Neural cell (in vitro differentiated cells): Measurements from ENCODE around the gene MED8. TPM values are rescaled to one million over a fixed set of nuclear protein-coding genes. Genes with fewer than 3 reads are reported as not detected.

Source experiments
- H2AFZ ChIP-seq: fragments of 200-600, 300-800 bp; sonication (generic), shearing (Covaris generic); 2 replicates; pipeline ENCODE4 v1.6.0; 2014; ENCODE audit warnings: low read depth, mild to moderate bottlenecking, antibody characterized with exemption, low read length, moderate library complexity
- H3F3A ChIP-seq: fragments of 200-600 bp; shearing (Covaris generic); 2 replicates; pipeline ENCODE4 v1.6.1; 2016; ENCODE audit warnings: mild to moderate bottlenecking, moderate library complexity, mixed read lengths, antibody characterized with exemption, low read length; ENCODE audit not compliant: insufficient read depth, poor library complexity, severe bottlenecking
- H3K27ac ChIP-seq: fragments of 200-600, 300-800 bp; sonication (generic), shearing (Covaris generic); 2 replicates; pipeline ENCODE4 v1.5.1; 2014; ENCODE audit warnings: mild to moderate bottlenecking, low read length, moderate library complexity
- H3K27me3 ChIP-seq: fragments of 300-800, 200-600 bp; sonication (generic), shearing (Covaris generic); 2 replicates; pipeline ENCODE4 v1.6.0; 2014; ENCODE audit warnings: mild to moderate bottlenecking, low read depth, low read length, moderate library complexity; ENCODE audit not compliant: insufficient read depth
- H3K36me3 ChIP-seq: fragments of 300-800, 200-600 bp; sonication (generic), shearing (Covaris generic); 2 replicates; pipeline ENCODE4 v1.5.1; 2014; ENCODE audit warnings: mild to moderate bottlenecking, antibody characterized with exemption, low read length, moderate library complexity; ENCODE audit not compliant: insufficient read depth
- H3K4me2 ChIP-seq: fragments of 300-800, 200-600 bp; sonication (generic), shearing (Covaris generic); 2 replicates; pipeline ENCODE4 v1.6.0; 2014; ENCODE audit warnings: mild to moderate bottlenecking, low read length
- H3K4me3 ChIP-seq: fragments of 300-800, 200-600 bp; sonication (generic), shearing (Covaris generic); 2 replicates; pipeline ENCODE4 v1.5.1; 2014; ENCODE audit warnings: mild to moderate bottlenecking, low read length, moderate library complexity
- H3K79me2 ChIP-seq: fragments of 200-600 bp; shearing (Covaris generic); replicated peaks from 2 replicates; pipeline ENCODE4 v1.6.0; 2014; ENCODE audit warnings: mild to moderate bottlenecking, low read length, moderate library complexity; ENCODE audit not compliant: insufficient read depth
- H3K9ac ChIP-seq: fragments of 300-800, 200-600 bp; sonication (generic), shearing (Covaris generic); 2 replicates; pipeline ENCODE4 v1.6.1; 2016; ENCODE audit warnings: mild to moderate bottlenecking, low read length, mixed read lengths
- H3K9me2 ChIP-seq: fragments of 200-600 bp; shearing (Covaris generic); 2 replicates; pipeline ENCODE4 v1.6.1; 2016; ENCODE audit warnings: mild to moderate bottlenecking, low read length, mixed read lengths; ENCODE audit not compliant: insufficient read depth
- H3K9me3 ChIP-seq: fragments of 200-600, 300-800 bp; sonication (generic), shearing (Covaris generic); 2 replicates; pipeline ENCODE4 v1.6.1; 2016; ENCODE audit warnings: mild to moderate bottlenecking, mixed run types, low read length, moderate library complexity, mixed read lengths
- H4K20me1 ChIP-seq: fragments of 200-600 bp; shearing (Covaris generic); 2 replicates; pipeline ENCODE4 v1.6.1; 2016; ENCODE audit warnings: mild to moderate bottlenecking, mixed run types; ENCODE audit not compliant: insufficient read depth
- CTCF ChIP-seq: fragments of 450-650 bp; IDR thresholded peaks from 2 replicates; pipeline ENCODE4 v1.5.1; 2014; ENCODE audit warnings: antibody characterized with exemption, mild to moderate bottlenecking, moderate library complexity; ENCODE audit not compliant: poor library complexity, severe bottlenecking
- EP300 ChIP-seq: fragments of 450-650 bp; conservative IDR thresholded peaks from 2 replicates; pipeline ENCODE4 v1.6.1; 2014; ENCODE audit warnings: antibody characterized with exemption, mild to moderate bottlenecking, moderate library complexity; ENCODE audit not compliant: poor library complexity, severe bottlenecking
- EZH2 ChIP-seq: fragments of 200-600, 300-800 bp; shearing (Covaris generic), sonication (generic); IDR thresholded peaks from 2 replicates; pipeline ENCODE4 v1.6.1; 2014; ENCODE audit warnings: antibody characterized with exemption, low read length, borderline replicate concordance, mild to moderate bottlenecking; ENCODE audit not compliant: insufficient read depth, poor library complexity, severe bottlenecking
- MXI1 ChIP-seq: fragments of 450-650 bp; conservative IDR thresholded peaks from 2 replicates; pipeline ENCODE4 v1.6.1; 2014; ENCODE audit warnings: antibody characterized with exemption, mild to moderate bottlenecking; ENCODE audit not compliant: poor library complexity, severe bottlenecking
- POLR2AphosphoS5 ChIP-seq: IDR thresholded peaks from 2 replicates; pipeline ENCODE4 v1.6.1; 2012
- RAD21 ChIP-seq: fragments of 450-650 bp; conservative IDR thresholded peaks from 2 replicates; pipeline ENCODE4 v1.6.1; 2014; ENCODE audit warnings: antibody characterized with exemption, mild to moderate bottlenecking, moderate library complexity
- REST ChIP-seq: IDR thresholded peaks from 2 replicates; pipeline ENCODE4 v1.6.1; 2012; ENCODE audit warnings: borderline replicate concordance
- SMC3 ChIP-seq: fragments of 450-650 bp; conservative IDR thresholded peaks from 2 replicates; pipeline ENCODE4 v1.6.1; 2014; ENCODE audit warnings: antibody characterized with exemption, mild to moderate bottlenecking, moderate library complexity; ENCODE audit not compliant: poor library complexity
- TAF1 ChIP-seq: IDR thresholded peaks from 2 replicates; pipeline ENCODE4 v1.6.1; 2012; ENCODE audit warnings: low read depth
- polyA plus RNA-seq: library from polyadenylated mRNA; depleted of rRNA; stranded (reverse); fragments of >200 nt; gene quantifications from 2 replicates; pipeline ENCODE4 v1.2.3, GENCODE V29; 2014

The MED8 gene
- polyA plus RNA-seq, 1 donor from 2014 or later = 59.2 TPM

- no peaks in the 10 kb centered on the region for H3F3A ChIP-seq
- no peak overlapping the region for H3K4me3 ChIP-seq
- H3K9me2 ChIP-seq = no peaks in the 10 kb centered on the region
- H3K27me3 ChIP-seq = peaks cover 11% of the 10 kb centered on the region
- H3K36me3 ChIP-seq = no peaks in the 10 kb centered on the region
- H4K20me1 ChIP-seq = no peaks in the 10 kb centered on the region
- H3K9me3 ChIP-seq = no peaks in the 10 kb centered on the region
- no peak overlapping the region for H3K27ac ChIP-seq
- H3K4me2 ChIP-seq = no peak overlapping the region
- TF ChIP-seq RAD21 (no peak), MXI1 (no peak), EP300 (no peak), TAF1 (no peak), REST (no peak), CTCF (no peak), SMC3 (no peak)
- H3K79me2 ChIP-seq = no peaks in the 10 kb centered on the region
- no peak overlapping the region for H3K9ac ChIP-seq
- H2AFZ ChIP-seq = no peak overlapping the region
Observed at GRCh38 chr1:43351421-43352350, 37.9 kb downstream of the MED8 start.

- TF ChIP-seq EZH2 = no peak
- TF ChIP-seq POLR2AphosphoS5 = no peak
- no peak for TF ChIP-seq TAF1
- no peak for TF ChIP-seq EP300
- TF ChIP-seq CTCF = no peak
- TF ChIP-seq RAD21 = no peak
- no peak for TF ChIP-seq SMC3
- no peak for TF ChIP-seq REST
- no peak for TF ChIP-seq MXI1
- no peaks in the 10 kb centered on the region for H3K79me2 ChIP-seq
- H2AFZ ChIP-seq = no peak overlapping the region
- peaks cover 11% of the 10 kb centered on the region for H3K27me3 ChIP-seq
- no peak overlapping the region for H3K4me2 ChIP-seq
- no peaks in the 10 kb centered on the region for H4K20me1 ChIP-seq
- H3K9me3 ChIP-seq = no peaks in the 10 kb centered on the region
- no peak overlapping the region for H3K27ac ChIP-seq
- no peaks in the 10 kb centered on the region for H3K9me2 ChIP-seq
- H3K9ac ChIP-seq = no peak overlapping the region
- H3F3A ChIP-seq = no peaks in the 10 kb centered on the region
- H3K4me3 ChIP-seq = no peak overlapping the region
- H3K36me3 ChIP-seq = no peaks in the 10 kb centered on the region
Observed at GRCh38 chr1:43350976-43351375, 38.6 kb downstream of the MED8 start.
